GM21423 (cell line): ENCODE results near the gene CMTM2.
A peak's percentile ranks its signal among the peaks of the same experiment; 100 is the strongest.
"Not testable (repeated sequence)": the region's sequence is repeated elsewhere in the genome, so short reads cannot be mapped to it uniquely, and the experiment has no call there.

Experiments
- ATAC-seq: cut with Tn5 transposase; IDR thresholded peaks from one replicate; pipeline ENCODE4 v1.9.1; 2021; ENCODE audit warnings: mild to moderate bottlenecking, moderate library complexity; ENCODE audit not compliant: unreplicated experiment

The CMTM2 gene

GRCh38 chr16:66605979-66606751 is 26.9 kb downstream of the CMTM2 start:
- ATAC-seq: peak; percentile 52

DNA sequence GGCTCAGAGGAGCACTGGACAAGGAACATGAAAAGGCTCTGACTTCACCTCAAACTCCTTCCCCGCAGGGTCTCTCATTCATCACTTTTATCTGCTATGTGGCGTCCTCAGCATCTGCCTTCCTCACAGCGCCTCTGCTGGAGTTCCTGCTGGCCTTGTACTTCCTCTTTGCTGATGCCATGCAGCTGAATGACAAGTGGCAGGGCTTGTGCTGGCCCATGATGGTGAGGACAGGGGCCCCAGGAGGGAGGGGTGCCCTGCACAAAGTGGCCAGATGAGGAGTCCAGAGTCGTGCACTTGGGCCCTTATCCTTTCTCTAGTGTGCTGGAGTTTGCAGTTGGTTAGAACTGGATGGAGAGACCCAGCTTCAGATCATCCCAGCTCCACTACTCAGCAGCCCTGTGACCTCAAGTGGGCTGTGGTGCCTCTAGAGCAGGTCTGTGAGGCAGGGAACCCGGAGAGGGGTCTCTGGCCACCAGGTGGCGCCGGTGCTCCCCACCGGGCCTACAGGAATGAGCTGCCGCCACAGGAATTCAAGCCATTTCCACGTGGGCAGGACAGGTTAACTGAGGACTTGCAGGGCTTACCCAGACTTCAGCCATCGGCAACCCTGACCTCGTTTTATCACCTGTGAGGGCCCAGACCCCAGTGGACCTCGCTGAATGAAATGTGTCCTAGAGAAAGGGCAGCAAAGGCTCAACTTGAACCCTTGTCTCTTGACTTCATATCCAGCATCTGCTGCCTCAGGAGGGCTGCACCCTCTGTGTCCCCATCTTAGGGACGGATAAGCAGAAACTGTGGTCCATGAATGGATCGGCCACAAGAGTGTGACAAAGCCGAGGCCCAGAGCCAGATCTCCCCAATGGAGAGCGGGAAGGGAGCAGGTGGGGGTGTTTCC is 29.2 kb downstream of the CMTM2 start:
- peak; percentile 43 for ATAC-seq

- no peak for ATAC-seq
Measured at GRCh38 chr16:66609139-66609510, 29.9 kb downstream of the CMTM2 start.

- no peak for ATAC-seq
Measured at GRCh38 chr16:66610111-66610820, 31.0 kb downstream of the CMTM2 start.

GRCh38 chr16:66611911-66612310 is 32.6 kb downstream of the CMTM2 start:
- not testable (repeated sequence) for ATAC-seq

DNA sequence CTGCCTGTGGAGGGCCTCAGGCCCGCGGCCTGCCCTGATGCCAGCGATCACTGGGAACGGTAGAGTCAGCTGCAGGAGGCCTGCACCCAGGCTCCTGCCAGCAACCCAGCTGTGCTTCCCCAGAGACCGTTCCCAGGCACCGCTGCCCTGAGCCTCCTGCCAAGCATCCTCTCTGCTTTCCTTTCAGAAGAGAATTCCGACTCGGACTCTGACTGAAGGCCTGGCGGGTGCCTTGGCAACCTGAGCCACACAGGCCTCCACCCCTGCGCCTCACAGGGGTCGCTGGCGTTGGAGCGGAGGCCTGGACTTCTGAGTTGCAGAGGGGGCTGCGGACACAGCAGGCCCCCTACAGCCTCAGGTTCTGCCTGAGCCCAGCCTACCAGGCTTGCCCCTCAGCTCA is 33.2 kb downstream of the CMTM2 start:
- no peak for ATAC-seq

DNA sequence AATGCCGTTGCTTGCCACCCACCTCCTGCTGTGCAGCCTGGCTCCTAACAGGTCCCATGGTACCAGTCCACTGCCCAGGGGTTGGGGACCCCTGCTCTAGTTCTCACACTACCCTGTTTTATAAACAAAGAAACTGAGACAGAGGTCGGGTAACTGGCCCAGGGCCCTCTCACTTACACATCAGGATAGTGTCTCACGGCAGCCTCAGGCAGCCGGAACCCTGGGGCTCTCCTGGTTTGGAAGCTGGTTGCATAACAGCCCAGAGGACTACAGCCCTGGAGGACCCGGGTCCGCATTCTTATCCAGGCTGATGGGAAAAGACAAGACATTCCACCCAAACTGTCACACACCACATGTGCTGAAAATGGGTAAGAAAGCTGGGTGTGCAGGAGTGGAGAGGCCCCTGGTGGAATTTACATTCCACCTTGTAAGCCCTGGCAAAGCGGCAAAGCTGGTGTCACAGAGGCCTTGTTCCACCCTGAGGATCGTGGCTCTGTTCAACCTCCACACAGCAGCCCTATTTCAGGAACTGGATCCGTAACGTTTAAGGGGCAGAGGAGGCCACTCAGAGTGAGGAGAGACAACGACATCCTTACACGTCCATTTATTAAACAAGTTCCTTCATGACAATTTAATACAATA is 35.0 kb downstream of the CMTM2 start:
- ATAC-seq: no peak

- no peak for ATAC-seq
Measured at GRCh38 chr16:66616169-66616568, 36.9 kb downstream of the CMTM2 start.

GRCh38 chr16:66616592-66616991 is 37.3 kb downstream of the CMTM2 start:
- ATAC-seq: no peak

- no peak for ATAC-seq
Measured at GRCh38 chr16:66617010-66617434, 37.8 kb downstream of the CMTM2 start.

- ATAC-seq: no peak
Measured at GRCh38 chr16:66617728-66618127, 38.5 kb downstream of the CMTM2 start.

GRCh38 chr16:66618588-66619375 is 39.5 kb downstream of the CMTM2 start:
- no peak for ATAC-seq

- no peak for ATAC-seq
Measured at GRCh38 chr16:66619534-66620428, 40.5 kb downstream of the CMTM2 start.

GRCh38 chr16:66620429-66620795 is 41.1 kb downstream of the CMTM2 start:
- no peak for ATAC-seq

DNA sequence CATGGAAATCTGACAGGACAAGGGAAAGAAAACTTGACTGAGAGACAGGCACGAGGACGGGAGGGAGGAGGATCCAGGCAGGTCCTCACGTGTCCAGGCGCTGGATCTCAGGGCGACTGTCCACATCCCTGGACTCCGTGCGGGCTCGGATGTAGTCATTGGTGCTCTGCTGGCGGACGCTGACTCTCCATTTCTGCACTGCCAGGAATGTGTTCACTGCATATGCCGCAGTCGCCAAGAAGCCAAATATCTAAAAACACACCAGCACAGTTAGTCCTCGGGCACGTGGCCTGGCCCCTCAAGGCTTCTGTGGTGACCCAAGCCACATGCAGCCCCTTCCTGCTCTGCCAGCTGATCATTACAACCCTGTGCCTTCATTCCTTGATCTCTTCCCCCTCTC is 42.7 kb downstream of the CMTM2 start:
- ATAC-seq: no peak

DNA sequence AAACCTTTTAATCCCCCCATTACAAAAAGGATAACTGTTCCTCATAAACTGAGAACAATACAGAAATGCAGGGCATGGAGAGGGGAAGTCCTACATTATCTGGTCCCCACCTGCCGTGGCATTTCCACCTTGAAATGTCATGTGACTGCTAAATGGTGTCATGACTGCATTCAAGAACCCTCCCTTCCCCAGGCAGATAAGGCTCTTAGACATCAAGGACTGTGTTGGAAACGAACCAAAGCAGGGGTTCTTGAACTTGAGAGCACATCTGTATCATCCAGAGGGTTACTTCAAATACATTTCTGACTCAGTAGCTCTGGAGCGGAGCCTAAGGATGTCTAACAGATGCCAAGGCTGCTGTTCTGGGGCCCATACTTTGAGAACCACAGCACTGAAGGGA is 43.6 kb downstream of the CMTM2 start:
- ATAC-seq: no peak

- no peak for ATAC-seq
Measured at GRCh38 chr16:66623755-66624154, 44.5 kb downstream of the CMTM2 start.

GRCh38 chr16:66627611-66628378 is 48.5 kb downstream of the CMTM2 start:
- not testable (repeated sequence) for ATAC-seq
